ENCODE measurements around the gene CDKN2D.

CDKN2D gene

GRCh38 chr19:10568826-10569651 is at the start of gene CDKN2D:
Gene CDKN2D (minus strand): TSS chr19:10568979. CDS start chr19:10568653, 326 bp downstream.
- peak; percentile 97 to 98 for DNase-seq

- no peak for DNase-seq
These were observed 48.8 kb upstream of the CDKN2D start for GRCh38 chr19:10617409-10618121.

GRCh38 chr19:10615429-10616023 is 46.7 kb upstream of the CDKN2D start:
- DNase-seq, result no peak

- no peak for DNase-seq
These were observed 43.8 kb upstream of the CDKN2D start for GRCh38 chr19:10612499-10613119.

- DNase-seq, result no peak
These were observed 43.1 kb upstream of the CDKN2D start for GRCh38 chr19:10611907-10612306.

- peak in 1 of 2 experiments; percentile 49 for DNase-seq
These were observed 35.7 kb upstream of the CDKN2D start for GRCh38 chr19:10604460-10604980.

GRCh38 chr19:10603873-10604459 is 35.2 kb upstream of the CDKN2D start:
- peak; percentile 75 to 77 for DNase-seq

- DNase-seq, result peak; percentile 18 to 19
These were observed 34.5 kb upstream of the CDKN2D start for GRCh38 chr19:10603084-10603872.

- DNase-seq, result peak; percentile 57 to 69
These were observed 33.7 kb upstream of the CDKN2D start for GRCh38 chr19:10602330-10603083.

- DNase-seq, result no peak
These were observed 33.2 kb upstream of the CDKN2D start for GRCh38 chr19:10601999-10602329.

GRCh38 chr19:10600149-10600548 is 31.4 kb upstream of the CDKN2D start:
- no peak for DNase-seq

- DNase-seq, result no peak
These were observed 25.2 kb upstream of the CDKN2D start for GRCh38 chr19:10593820-10594637.

GRCh38 chr19:10593148-10593547 is 24.4 kb upstream of the CDKN2D start:
- no peak for DNase-seq

GRCh38 chr19:10587839-10588150 is 19.0 kb upstream of the CDKN2D start:
- no peak for DNase-seq

GRCh38 chr19:10587022-10587838 is 18.5 kb upstream of the CDKN2D start, which contains the start of gene AP1M2:
Gene AP1M2 (minus strand): TSS chr19:10587312. CDS start chr19:10587231, 81 bp downstream.
- no peak for DNase-seq

GRCh38 chr19:10586396-10586795 is 17.6 kb upstream of the CDKN2D start:
- DNase-seq, result no peak

GRCh38 chr19:10583036-10583776 is 14.4 kb upstream of the CDKN2D start:
- no peak for DNase-seq

- DNase-seq, result no peak
These were observed 13.3 kb upstream of the CDKN2D start for GRCh38 chr19:10582091-10582490.

Data from Kasumi-1 (cell line).